SU-DHL-6 (cell line): ENCODE measurements around the gene ARSA.

Experiments
- H2AFZ ChIP-seq: fragments of 200-600 bp; sonication (generic); 2 replicates; pipeline ENCODE4 v1.6.1; 2014; ENCODE audit warnings: low read depth, mild to moderate bottlenecking, moderate library complexity, mixed read lengths, antibody characterized with exemption, low read length; ENCODE audit not compliant: severe bottlenecking
- H3F3A ChIP-seq: fragments of 200-600 bp; shearing (Covaris generic); 2 replicates; pipeline ENCODE4 v1.6.0; 2016; ENCODE audit warnings: antibody characterized with exemption, mild to moderate bottlenecking; ENCODE audit not compliant: insufficient read depth
- H3K27ac ChIP-seq: fragments of 200-600 bp; sonication (generic); 2 replicates; pipeline ENCODE4 v1.5.1; 2016; ENCODE audit warnings: low read depth, mild to moderate bottlenecking, low read length, moderate library complexity, mixed read lengths
- H3K27me3 ChIP-seq: fragments of 200-600 bp; sonication (generic), shearing (Covaris generic); 2 replicates; pipeline ENCODE4 v1.6.0; 2014; ENCODE audit warnings: mild to moderate bottlenecking, low read length
- H3K36me3 ChIP-seq: fragments of 200-600 bp; sonication (generic); 2 replicates; pipeline ENCODE4 v1.6.1; 2014; ENCODE audit warnings: mild to moderate bottlenecking, low read length, mixed read lengths
- H3K4me2 ChIP-seq: fragments of 300-600, 200-600 bp; shearing (Covaris generic), sonication (generic); 2 replicates; pipeline ENCODE4 v1.6.0; 2014; ENCODE audit warnings: low read length, low read depth, mild to moderate bottlenecking; ENCODE audit not compliant: poor library complexity, severe bottlenecking
- H3K4me3 ChIP-seq: fragments of 200-600 bp; sonication (generic); 2 replicates; pipeline ENCODE4 v1.5.1; 2014; ENCODE audit warnings: antibody characterized with exemption, low read length, mild to moderate bottlenecking, mixed read lengths; ENCODE audit not compliant: insufficient read depth, poor library complexity, severe bottlenecking
- H3K79me2 ChIP-seq: fragments of 200-600 bp; sonication (generic); 2 replicates; pipeline ENCODE4 v1.6.1; 2014; ENCODE audit warnings: mild to moderate bottlenecking, low read length, moderate library complexity; ENCODE audit not compliant: insufficient read depth
- H3K9ac ChIP-seq: fragments of 200-600 bp; sonication (generic); 2 replicates; pipeline ENCODE4 v1.7.0; 2014; ENCODE audit warnings: mild to moderate bottlenecking, low read length
- H3K9me2 ChIP-seq: fragments of 200-600 bp; sonication (generic); replicated peaks from 2 replicates; pipeline ENCODE4 v1.6.1; 2014; ENCODE audit warnings: low read length; ENCODE audit not compliant: insufficient read depth
- H3K9me3 ChIP-seq: fragments of 200-600 bp; sonication (generic); 2 replicates; pipeline ENCODE4 v1.6.1; 2014; ENCODE audit warnings: low read length, mixed read lengths; ENCODE audit not compliant: insufficient read depth
- H4K20me1 ChIP-seq: fragments of 200-600 bp; sonication (generic); 2 replicates; pipeline ENCODE4 v1.6.1; 2014; ENCODE audit warnings: low read depth, mild to moderate bottlenecking, antibody characterized with exemption, low read length, moderate library complexity, mixed read lengths
- EZH2phosphoT487 ChIP-seq: fragments of 200-600 bp; sonication (generic), shearing (Covaris generic); conservative IDR thresholded peaks from 2 replicates; pipeline ENCODE4 v1.6.1; 2018; ENCODE audit warnings: mild to moderate bottlenecking, antibody characterized with exemption, low read length, moderate library complexity, mixed read lengths
- TF ChIP-seq, protein P1 (sequence below): fragments of 200-600 bp; sonication (generic); IDR thresholded peaks from one replicate; pipeline ENCODE4 v1.5.1; 2017; ENCODE audit warnings: antibody characterized with exemption, mild to moderate bottlenecking, low read length, moderate library complexity; ENCODE audit not compliant: insufficient read depth, poor library complexity, severe bottlenecking

The ARSA gene

DNA sequence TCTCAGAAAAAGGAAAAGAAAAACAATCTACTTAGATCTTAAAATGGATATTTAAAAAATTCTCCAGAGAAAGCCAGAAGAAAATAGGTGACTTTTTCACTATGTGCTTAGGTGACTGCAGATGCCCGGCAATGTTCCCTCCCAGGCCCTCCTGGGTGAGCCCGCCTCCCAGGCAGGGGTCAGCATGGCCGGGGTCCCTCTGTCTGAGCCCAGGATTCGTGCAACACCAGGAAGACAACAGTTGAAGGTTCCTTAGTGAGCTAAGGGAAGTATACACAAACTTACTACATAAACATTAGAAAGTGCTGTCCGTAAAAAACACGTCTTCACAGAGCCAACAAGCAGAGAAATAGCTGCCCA lies 15.8 kb downstream of the ARSA start:
- Histone ChIP-seq H4K20me1 (no peaks in the 10 kb centered on the region), H3K79me2 (no peaks in the 10 kb centered on the region), H2AFZ (no peak overlapping the region), H3K9me3 (no peaks in the 10 kb centered on the region), H3K27me3 (no peaks in the 10 kb centered on the region), H3K9me2 (no peaks in the 10 kb centered on the region), H3K4me3 (no peak overlapping the region), H3K9ac (no peak overlapping the region), H3K4me2 (no peak overlapping the region), H3K27ac (no peak overlapping the region), H3K36me3 (no peaks in the 10 kb centered on the region), H3F3A (no peaks in the 10 kb centered on the region)
- TF ChIP-seq, protein P1, sequence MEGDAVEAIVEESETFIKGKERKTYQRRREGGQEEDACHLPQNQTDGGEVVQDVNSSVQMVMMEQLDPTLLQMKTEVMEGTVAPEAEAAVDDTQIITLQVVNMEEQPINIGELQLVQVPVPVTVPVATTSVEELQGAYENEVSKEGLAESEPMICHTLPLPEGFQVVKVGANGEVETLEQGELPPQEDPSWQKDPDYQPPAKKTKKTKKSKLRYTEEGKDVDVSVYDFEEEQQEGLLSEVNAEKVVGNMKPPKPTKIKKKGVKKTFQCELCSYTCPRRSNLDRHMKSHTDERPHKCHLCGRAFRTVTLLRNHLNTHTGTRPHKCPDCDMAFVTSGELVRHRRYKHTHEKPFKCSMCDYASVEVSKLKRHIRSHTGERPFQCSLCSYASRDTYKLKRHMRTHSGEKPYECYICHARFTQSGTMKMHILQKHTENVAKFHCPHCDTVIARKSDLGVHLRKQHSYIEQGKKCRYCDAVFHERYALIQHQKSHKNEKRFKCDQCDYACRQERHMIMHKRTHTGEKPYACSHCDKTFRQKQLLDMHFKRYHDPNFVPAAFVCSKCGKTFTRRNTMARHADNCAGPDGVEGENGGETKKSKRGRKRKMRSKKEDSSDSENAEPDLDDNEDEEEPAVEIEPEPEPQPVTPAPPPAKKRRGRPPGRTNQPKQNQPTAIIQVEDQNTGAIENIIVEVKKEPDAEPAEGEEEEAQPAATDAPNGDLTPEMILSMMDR, result no peak
- TF ChIP-seq EZH2phosphoT487, result no peak

DNA sequence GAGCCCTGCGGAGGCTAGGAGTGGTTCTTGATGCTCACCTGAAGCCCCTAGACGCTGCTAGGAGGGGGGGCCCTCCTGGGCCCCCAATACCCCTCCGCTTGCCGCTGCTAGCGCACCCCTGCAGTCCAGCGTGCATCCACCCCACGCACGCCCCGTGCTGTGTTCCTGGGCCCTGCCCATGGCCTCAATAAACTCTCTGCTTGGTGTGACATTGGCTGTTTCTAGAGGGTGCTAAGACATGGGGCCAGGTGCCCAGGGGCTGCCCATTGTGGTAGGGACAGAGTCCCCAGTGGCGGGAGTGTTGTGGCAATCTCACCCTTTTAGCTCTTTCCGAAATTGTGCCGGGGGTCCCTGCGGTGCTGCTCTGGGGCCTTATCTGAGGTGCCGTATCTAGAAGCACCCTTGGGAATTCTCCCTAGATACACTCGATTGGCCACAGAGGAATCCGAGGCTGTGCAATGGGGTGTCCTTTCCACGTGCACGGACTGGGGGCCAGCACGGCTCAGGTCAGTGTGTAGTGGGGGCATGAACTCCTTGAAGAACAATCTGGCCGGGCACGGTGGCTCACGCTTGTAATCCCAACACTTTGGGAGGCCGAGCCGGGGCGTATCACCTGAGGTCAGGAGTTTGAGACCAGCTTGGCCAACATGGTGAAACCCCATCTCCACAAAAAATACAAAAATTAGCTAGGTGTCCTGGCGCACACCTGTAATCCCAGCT lies 16.5 kb downstream of the ARSA start:
- Histone ChIP-seq H3K9ac (no peak overlapping the region), H3K4me2 (no peak overlapping the region), H3K79me2 (no peaks in the 10 kb centered on the region), H3K27me3 (no peaks in the 10 kb centered on the region), H3K9me3 (no peaks in the 10 kb centered on the region), H4K20me1 (no peaks in the 10 kb centered on the region), H3K36me3 (no peaks in the 10 kb centered on the region), H3K27ac (no peak overlapping the region), H3K9me2 (no peaks in the 10 kb centered on the region), H2AFZ (no peak overlapping the region), H3F3A (no peaks in the 10 kb centered on the region), H3K4me3 (no peak overlapping the region)
- no peak for TF ChIP-seq EZH2phosphoT487
- TF ChIP-seq, protein P1, result no peak

DNA sequence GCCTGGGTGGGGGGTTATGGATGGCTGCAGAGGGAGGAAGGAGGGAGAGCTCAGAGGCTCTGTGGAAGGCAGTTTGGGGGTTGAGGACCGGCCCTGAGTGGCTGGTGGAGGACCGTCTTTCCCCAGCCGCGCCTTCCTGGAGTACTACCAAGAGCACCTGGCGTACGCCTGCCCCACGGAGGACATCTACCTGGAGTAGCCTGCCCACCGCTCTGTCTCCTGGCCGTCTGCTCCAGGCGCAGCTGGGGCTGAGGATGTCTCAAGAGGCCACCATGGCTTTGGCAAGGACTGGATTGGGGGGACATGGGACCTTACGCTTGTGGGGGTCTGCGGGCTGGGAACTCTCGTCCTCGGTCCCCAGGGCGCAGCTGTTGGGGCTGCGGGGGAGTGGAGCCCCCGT lies 17.4 kb downstream of the ARSA start:
- no peak overlapping the region for H2AFZ ChIP-seq
- H3K9me3 ChIP-seq, result no peaks in the 10 kb centered on the region
- TF ChIP-seq, protein P1, result no peak
- no peak for TF ChIP-seq EZH2phosphoT487
- H3K27ac ChIP-seq, result no peak overlapping the region
- no peaks in the 10 kb centered on the region for H3K79me2 ChIP-seq
- no peak overlapping the region for H3K4me2 ChIP-seq
- H4K20me1 ChIP-seq, result no peaks in the 10 kb centered on the region
- no peaks in the 10 kb centered on the region for H3F3A ChIP-seq
- no peak overlapping the region for H3K4me3 ChIP-seq
- H3K27me3 ChIP-seq, result no peaks in the 10 kb centered on the region
- no peaks in the 10 kb centered on the region for H3K36me3 ChIP-seq
- no peaks in the 10 kb centered on the region for H3K9me2 ChIP-seq
- H3K9ac ChIP-seq, result no peak overlapping the region
